Activated CD4-positive, alpha-beta memory T cell treated with anti-CD3 and anti-CD28 coated beads for 36 hours (primary cell): ENCODE data around the gene MYLK2. TPM values are rescaled to one million over a fixed set of nuclear protein-coding genes. Genes with fewer than 3 reads are reported as not detected.

ENCODE experiments used
- CTCF ChIA-PET: fragments of 350-600 bp; sonication (Branson Sonifier 250); formaldehyde crosslinking; loops from one replicate; lab custom pipeline; 2021; ENCODE audit warnings: antibody characterized with exemption, inconsistent platforms; lab: Charles Lee
- POLR2A ChIA-PET: fragments of 350-600 bp; sonication (Branson Sonifier 250); formaldehyde crosslinking; loops from one replicate; lab custom pipeline; 2021; ENCODE audit warnings: antibody characterized with exemption; lab: Charles Lee
- DNase-seq: peaks from one replicate; pipeline ENCODE4 v3.0.0-alpha.2; 2020
- H3K27ac Mint-ChIP-seq: one replicate; pipeline ENCODE4 v1.8.0; 2021; ENCODE audit warnings: mixed read lengths
- H3K27me3 Mint-ChIP-seq: one replicate; pipeline ENCODE4 v1.8.0; 2021; ENCODE audit warnings: mixed read lengths
- H3K36me3 Mint-ChIP-seq: one replicate; pipeline ENCODE4 v1.8.0; 2021; ENCODE audit warnings: mixed read lengths
- H3K4me1 Mint-ChIP-seq: one replicate; pipeline ENCODE4 v1.8.0; 2021; ENCODE audit warnings: low read depth, mixed read lengths
- H3K4me3 Mint-ChIP-seq: one replicate; pipeline ENCODE4 v1.8.0; 2021; ENCODE audit warnings: mild to moderate bottlenecking, mixed read lengths
- H3K9me3 Mint-ChIP-seq: one replicate; pipeline ENCODE4 v1.8.0; 2021; ENCODE audit warnings: mixed read lengths
- intact Hi-C: fragments of 100-400 bp; cut with micrococcal nuclease; formaldehyde crosslinking; loops from one replicate; pipeline ENCODE4 v1.15.1; 2023
- total RNA-seq, 2 experiments: library from RNA; stranded (reverse); gene quantifications; one replicate each; pipeline ENCODE4 v1.2.3, GENCODE V29; 2021

The MYLK2 gene
- total RNA-seq, 2 experiments from 2014 or later = 0.27 to 0.43 TPM

DNA sequence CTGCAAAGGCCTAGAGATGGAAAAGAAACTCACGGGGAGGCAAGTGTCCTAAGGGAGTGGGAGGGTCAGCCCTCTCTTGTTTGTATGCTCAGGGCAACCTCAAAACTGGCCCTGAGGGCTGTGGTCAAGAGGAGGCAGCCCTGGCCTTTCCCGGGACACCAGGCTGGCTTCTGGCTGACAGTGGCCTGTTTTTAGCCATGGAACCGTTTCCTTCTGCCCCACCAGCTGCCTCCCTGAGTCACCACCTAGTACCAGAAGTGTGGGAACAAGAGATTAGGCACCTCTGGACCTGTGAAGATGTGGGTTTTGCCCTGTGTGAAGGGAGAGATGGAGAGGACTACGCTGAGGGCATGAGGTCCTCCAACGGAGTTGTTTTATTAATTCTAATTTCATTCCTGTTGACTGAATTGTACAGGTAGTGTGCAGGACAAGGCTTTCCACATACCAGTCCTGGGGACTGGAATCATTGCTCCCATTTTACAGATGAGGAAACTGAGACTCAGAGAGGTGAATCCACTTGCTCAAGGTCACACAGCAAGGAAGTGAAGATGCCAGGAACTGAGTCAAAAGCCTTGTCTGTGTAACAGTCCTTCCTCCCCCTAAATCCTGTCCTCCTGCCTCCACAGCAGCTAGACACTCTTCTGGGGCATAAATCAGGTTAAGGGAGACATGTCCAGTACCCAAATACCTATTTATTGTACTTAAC lies 20.8 kb downstream of the MYLK2 start:
- intact Hi-C loops = no loop called here
- no peaks in the 10 kb centered on the region for H3K9me3 Mint-ChIP-seq
- no peak for DNase-seq
- H3K27me3 Mint-ChIP-seq = no peaks in the 10 kb centered on the region
- no peak overlapping the region for H3K4me3 Mint-ChIP-seq
- H3K4me1 Mint-ChIP-seq = peaks cover 7% of the 10 kb centered on the region
- H3K36me3 Mint-ChIP-seq = no peaks in the 10 kb centered on the region
- POLR2A ChIA-PET = no interaction called here
- H3K27ac Mint-ChIP-seq = no peak overlapping the region
- CTCF ChIA-PET = no interaction called here

DNA sequence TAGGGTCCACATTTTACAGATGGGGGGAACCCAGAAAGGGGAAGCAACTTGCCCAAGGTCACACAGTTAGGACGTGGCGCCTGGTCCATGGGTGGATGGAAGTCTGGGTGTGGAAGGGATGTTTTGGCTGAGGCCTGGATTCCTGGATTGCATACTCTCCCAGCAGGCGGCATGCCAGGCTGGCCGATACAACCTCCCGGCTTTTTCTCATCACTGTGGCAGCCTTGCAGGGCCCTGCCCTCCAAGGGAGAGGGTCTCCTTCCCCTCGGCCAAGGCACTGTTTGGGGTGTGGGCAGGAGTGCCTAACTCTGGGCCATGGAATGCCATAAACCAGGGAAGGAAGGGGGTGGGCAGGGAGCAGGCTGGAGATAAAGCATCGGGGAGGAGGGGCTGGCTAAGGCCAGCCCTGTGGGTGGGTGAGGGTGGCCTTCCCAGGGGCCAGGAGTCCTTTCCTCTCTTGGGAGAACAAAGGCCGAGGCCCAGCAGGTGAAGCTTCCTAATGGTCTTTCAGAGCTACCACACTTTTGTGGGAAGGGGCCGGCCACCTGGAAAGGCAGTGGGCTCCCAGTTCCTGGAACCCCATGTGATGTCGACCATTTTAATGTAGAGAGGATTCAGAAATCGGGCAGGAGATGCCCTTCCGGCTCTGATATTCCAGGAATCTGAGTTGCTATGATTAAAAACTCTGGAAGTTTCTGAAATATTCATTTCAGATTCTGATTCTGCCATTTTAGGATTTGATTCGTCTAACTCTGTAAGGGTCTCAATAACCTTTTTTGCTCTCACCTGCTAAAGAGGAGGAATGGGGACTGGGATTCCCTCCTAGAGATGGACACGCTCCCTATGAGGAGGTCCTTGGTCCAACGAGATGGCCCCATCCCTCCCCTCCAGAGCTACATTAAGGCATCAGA lies 22.0 kb downstream of the MYLK2 start:
- POLR2A ChIA-PET = no interaction called here
- H3K27me3 Mint-ChIP-seq = no peaks in the 10 kb centered on the region
- no peak for DNase-seq
- H3K9me3 Mint-ChIP-seq = no peaks in the 10 kb centered on the region
- CTCF ChIA-PET = interaction anchor here (0.7 to 1.8 kb wide), 3 partner anchors 9 to 18 kb away, joined by 3 to 4 read pairs (median 3); no protein-coding TSS in a partner anchor
- H3K36me3 Mint-ChIP-seq = no peaks in the 10 kb centered on the region
- no peak overlapping the region for H3K27ac Mint-ChIP-seq
- no peak overlapping the region for H3K4me3 Mint-ChIP-seq
- intact Hi-C loops = no loop called here
- H3K4me1 Mint-ChIP-seq = peaks cover 4% of the 10 kb centered on the region

DNA sequence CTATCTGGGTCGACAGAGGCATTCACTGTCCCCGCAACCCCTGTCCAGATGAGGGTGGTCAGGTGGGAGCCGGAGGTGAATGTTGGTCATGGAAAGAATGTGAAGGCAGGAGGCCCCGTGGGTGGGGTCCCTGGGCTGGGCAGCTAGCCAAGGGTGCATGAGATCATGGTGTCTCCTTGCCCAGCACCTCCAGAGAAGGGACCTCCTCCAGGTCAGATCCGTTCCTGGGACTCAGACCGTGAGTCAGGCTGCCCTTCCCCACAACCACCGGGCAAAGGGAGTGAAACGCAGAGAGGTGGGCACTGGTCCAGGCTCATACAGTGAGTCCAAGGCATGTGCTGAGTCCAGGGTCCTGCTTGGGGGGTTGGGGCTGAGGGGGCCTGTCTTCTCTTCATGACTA lies 22.8 kb downstream of the MYLK2 start:
- POLR2A ChIA-PET = no interaction called here
- Mint-ChIP-seq H3K4me3 (no peak overlapping the region), H3K9me3 (no peaks in the 10 kb centered on the region), H3K27ac (no peak overlapping the region), H3K27me3 (no peaks in the 10 kb centered on the region), H3K36me3 (no peaks in the 10 kb centered on the region), H3K4me1 (no peaks in the 10 kb centered on the region)
- DNase-seq = no peak
- intact Hi-C loops = no loop called here
- CTCF ChIA-PET = interaction anchor here (1.2 to 1.8 kb wide), 2 partner anchors 9 to 11 kb away, joined by 3 to 4 read pairs; no protein-coding TSS in a partner anchor

DNA sequence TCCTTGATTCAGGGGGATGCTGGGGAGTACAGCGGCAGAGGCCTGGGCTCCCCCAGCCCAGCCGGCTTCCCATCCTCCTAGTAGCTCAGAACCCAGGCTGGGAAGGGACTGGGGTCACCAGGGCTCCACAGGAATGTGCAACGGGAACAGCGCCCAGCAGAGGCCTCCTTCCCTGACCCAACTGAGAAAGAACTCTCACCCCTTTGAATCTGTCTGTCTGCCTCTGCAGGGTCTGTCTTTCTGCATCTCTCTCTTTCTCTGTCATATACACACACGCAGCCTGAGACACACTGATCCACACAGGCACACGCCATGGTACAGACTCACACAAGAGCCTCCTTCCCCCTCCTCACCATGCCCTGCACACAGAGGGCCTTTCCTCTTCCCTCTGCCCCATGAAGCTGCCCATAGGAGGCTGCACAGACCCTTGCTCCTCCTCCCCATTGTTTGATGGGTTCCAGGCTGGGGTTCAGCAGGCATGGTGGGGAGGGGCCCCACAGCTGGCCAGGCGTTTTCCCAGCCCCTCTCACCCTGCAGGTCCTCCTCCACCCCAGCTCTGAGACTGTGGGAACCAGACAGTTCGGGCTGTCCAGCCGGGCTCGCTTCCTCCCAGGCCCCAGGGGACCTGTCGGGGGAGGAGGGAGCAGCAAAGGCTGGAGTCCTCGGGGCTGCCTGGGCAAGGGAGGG lies 23.5 kb downstream of the MYLK2 start:
- no peaks in the 10 kb centered on the region for H3K9me3 Mint-ChIP-seq
- no peak overlapping the region for H3K27ac Mint-ChIP-seq
- H3K27me3 Mint-ChIP-seq = no peaks in the 10 kb centered on the region
- no peaks in the 10 kb centered on the region for H3K4me1 Mint-ChIP-seq
- ChIA-PET CTCF (interaction anchor here (1.2 to 1.8 kb wide), 2 partner anchors 8 to 10 kb away, joined by 3 to 4 read pairs; no protein-coding TSS in a partner anchor), POLR2A (no interaction called here)
- intact Hi-C loops = no loop called here
- no peak for DNase-seq
- H3K36me3 Mint-ChIP-seq = no peaks in the 10 kb centered on the region
- no peak overlapping the region for H3K4me3 Mint-ChIP-seq

DNA sequence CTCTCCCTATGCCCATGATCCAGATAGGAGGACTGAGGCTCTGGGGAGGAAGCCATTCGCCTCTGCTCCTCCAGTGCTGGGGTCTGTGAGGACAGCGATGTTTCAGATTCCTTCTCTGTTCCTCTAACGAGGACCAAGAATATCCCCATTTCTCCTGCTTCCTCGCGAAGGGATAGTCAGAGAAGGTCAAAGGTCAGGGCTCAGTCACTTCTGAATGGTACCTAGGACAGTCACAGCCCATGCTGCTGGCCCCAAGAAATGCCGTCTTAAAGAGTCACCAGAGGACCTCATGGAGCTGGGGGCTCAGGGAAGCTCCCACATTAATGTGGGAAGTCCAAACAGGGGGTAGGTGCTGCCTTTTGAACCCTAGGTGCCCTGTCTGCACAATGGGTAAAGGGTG lies 24.1 kb downstream of the MYLK2 start:
- no peak overlapping the region for H3K27ac Mint-ChIP-seq
- no peak for DNase-seq
- H3K9me3 Mint-ChIP-seq = no peaks in the 10 kb centered on the region
- H3K4me1 Mint-ChIP-seq = no peaks in the 10 kb centered on the region
- H3K27me3 Mint-ChIP-seq = no peaks in the 10 kb centered on the region
- CTCF ChIA-PET = interaction anchor here (0.7 to 0.8 kb wide), 2 partner anchors 9 to 20 kb away, joined by 3 read pairs; no protein-coding TSS in a partner anchor
- H3K4me3 Mint-ChIP-seq = no peak overlapping the region
- no peaks in the 10 kb centered on the region for H3K36me3 Mint-ChIP-seq
- intact Hi-C loops = no loop called here
- POLR2A ChIA-PET = no interaction called here

DNA sequence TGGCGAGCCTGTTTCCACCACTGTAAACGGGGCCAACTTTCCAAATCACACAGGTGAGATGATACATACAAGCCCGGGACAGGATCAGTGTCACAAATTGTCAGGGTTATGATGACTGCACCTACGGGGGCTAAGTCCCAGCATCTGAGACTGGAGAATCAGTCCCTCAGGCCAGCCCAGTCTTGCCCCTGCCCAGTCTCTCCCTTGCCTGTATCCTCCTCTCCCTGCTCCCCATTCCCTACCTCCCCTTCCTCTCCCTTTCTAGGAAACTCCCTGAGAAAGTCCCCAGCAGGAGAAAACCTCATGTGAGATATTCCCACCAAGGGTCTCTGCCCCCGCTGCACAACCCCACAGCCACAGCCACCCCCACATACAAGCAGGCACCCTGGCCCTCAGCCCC lies 24.7 kb downstream of the MYLK2 start:
- H3K27me3 Mint-ChIP-seq = peaks cover under 1% of the 10 kb centered on the region
- no peaks in the 10 kb centered on the region for H3K9me3 Mint-ChIP-seq
- no peak overlapping the region for H3K27ac Mint-ChIP-seq
- H3K4me1 Mint-ChIP-seq = no peaks in the 10 kb centered on the region
- no peak for DNase-seq
- H3K36me3 Mint-ChIP-seq = no peaks in the 10 kb centered on the region
- CTCF ChIA-PET = interaction anchor here (0.7 to 4.0 kb wide), 3 partner anchors 9 to 21 kb away, joined by 3 to 56 read pairs (median 3); no protein-coding TSS in a partner anchor
- no peak overlapping the region for H3K4me3 Mint-ChIP-seq
- intact Hi-C loops = no loop called here
- POLR2A ChIA-PET = no interaction called here

DNA sequence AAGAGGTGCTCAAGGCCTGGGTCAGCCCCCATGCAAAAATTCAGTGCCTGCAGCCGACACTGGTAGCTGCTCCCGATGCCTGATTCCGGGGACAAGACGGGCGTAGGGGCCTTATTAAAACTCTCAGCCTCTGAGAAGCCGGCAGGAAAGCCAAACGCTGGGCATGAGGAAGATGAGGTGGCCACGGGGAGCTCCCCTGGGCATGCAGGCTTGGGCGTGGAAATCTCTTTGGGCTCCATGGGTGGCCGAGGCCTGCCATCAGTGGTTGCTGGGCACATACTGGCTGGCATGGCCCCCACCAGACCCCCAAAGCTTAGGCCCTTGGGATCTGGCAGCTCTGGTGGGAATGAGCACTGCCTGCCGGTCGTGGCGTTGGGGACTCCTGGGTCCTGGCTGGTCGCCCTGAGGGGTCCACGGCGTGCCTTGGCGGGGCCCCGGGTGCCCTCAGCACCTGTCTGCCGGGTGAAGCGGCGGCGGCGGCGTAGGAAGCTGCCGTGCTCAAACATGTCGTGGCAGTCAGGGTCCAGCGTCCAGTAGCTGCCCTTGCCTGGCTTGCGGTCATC lies 25.7 kb downstream of the MYLK2 start:
- no peak overlapping the region for H3K27ac Mint-ChIP-seq
- POLR2A ChIA-PET = no interaction called here

DNA sequence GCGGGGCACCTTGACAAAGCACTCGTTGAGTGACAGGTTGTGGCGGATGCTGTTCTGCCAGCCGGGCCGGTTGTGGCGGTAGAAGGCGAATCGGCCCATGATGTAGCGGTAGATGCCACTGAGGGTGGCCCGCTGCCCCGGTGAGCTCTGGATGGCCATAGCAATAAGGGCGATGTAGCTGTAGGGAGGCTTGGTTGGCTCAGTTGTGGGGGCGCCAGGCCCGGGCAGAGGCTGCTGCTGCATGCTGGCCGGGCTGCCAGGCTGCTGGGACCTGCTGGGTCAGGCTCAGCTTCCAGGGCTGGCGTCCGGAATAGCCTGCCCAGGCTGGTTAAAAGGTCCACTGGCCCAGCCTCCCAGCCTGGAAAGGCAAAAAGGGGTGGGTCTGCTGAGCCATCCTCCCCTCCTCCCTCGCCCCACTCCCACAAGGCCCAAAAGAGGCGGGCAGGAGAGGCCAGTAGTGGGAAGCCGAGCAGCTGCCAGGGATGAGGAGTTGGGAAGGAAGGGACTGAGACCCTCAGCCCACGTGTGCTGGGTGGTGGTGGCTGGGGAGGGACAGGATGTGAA lies 26.2 kb downstream of the MYLK2 start, which contains the start of gene FOXS1:
Gene FOXS1 (minus strand): TSS at position 305 of the 564 bp plus-strand sequence. CDS start 62 bp downstream, at position 243.
- intact Hi-C loops = no loop called here
- H3K27ac Mint-ChIP-seq = no peak within 1 kb of the TSS
- CTCF ChIA-PET = interaction anchor here (0.8 to 4.0 kb wide), 7 partner anchors 9 to 107 kb away, joined by 3 to 56 read pairs (median 11); partner anchors contain the start of gene PDRG1

More for the DNA sequence above, 25.7 kb downstream of the MYLK2 start:
- Mint-ChIP-seq H3K36me3 (no peaks in the 10 kb centered on the region), H3K4me1 (no peaks in the 10 kb centered on the region), H3K27me3 (peaks cover 2% of the 10 kb centered on the region), H3K9me3 (no peaks in the 10 kb centered on the region), H3K4me3 (no peak overlapping the region)
- DNase-seq = no peak
- CTCF ChIA-PET = interaction anchor here (0.8 to 4.0 kb wide), 5 partner anchors 8 to 24 kb away, joined by 3 to 56 read pairs (median 3); no protein-coding TSS in a partner anchor
- intact Hi-C loops = no loop called here

DNA sequence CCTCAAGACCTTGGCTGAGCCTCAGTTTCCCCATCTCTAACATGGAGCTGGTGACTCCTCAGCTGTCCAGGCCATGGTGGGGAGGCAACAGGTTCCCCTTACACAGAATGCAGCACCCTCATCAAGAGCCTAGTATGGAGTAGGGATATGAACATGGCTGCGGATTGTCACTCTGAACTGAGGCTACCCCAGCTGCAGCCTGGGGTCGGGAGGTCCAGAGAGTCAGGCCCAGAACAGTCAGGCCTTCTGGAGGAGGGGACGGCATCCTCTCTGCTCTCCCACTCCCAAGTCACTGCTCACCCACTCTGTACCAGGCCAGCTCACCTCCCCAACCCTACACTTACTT lies 27.6 kb downstream of the MYLK2 start:
- peaks cover 10% of the 10 kb centered on the region for H3K27me3 Mint-ChIP-seq
- POLR2A ChIA-PET = no interaction called here
- intact Hi-C loops = loop anchor here (1.0 kb wide), 1 partner anchor 23 kb away; no protein-coding TSS in a partner anchor
- no peak for DNase-seq
- CTCF ChIA-PET = interaction anchor here (0.7 to 4.0 kb wide), 36 partner anchors 8 to 559 kb away, joined by 3 to 56 read pairs (median 5); partner anchors contain the start of genes DUSP15, HCK, MYLK2 and PDRG1
- no peak overlapping the region for H3K4me3 Mint-ChIP-seq
- no peak overlapping the region for H3K27ac Mint-ChIP-seq
- H3K9me3 Mint-ChIP-seq = no peaks in the 10 kb centered on the region
- H3K4me1 Mint-ChIP-seq = no peaks in the 10 kb centered on the region
- H3K36me3 Mint-ChIP-seq = no peaks in the 10 kb centered on the region

More for the DNA sequence above, 26.2 kb downstream of the MYLK2 start, which contains the start of gene FOXS1:
- peaks cover 3% of the 10 kb centered on the region for H3K27me3 Mint-ChIP-seq
- H3K9me3 Mint-ChIP-seq = no peaks in the 10 kb centered on the region
- POLR2A ChIA-PET = no interaction called here
- DNase-seq = no peak
- H3K4me3 Mint-ChIP-seq = no peak within 1 kb of the TSS
- no peaks in the 10 kb centered on the region for H3K4me1 Mint-ChIP-seq
- no peaks in the 10 kb centered on the region for H3K36me3 Mint-ChIP-seq

DNA sequence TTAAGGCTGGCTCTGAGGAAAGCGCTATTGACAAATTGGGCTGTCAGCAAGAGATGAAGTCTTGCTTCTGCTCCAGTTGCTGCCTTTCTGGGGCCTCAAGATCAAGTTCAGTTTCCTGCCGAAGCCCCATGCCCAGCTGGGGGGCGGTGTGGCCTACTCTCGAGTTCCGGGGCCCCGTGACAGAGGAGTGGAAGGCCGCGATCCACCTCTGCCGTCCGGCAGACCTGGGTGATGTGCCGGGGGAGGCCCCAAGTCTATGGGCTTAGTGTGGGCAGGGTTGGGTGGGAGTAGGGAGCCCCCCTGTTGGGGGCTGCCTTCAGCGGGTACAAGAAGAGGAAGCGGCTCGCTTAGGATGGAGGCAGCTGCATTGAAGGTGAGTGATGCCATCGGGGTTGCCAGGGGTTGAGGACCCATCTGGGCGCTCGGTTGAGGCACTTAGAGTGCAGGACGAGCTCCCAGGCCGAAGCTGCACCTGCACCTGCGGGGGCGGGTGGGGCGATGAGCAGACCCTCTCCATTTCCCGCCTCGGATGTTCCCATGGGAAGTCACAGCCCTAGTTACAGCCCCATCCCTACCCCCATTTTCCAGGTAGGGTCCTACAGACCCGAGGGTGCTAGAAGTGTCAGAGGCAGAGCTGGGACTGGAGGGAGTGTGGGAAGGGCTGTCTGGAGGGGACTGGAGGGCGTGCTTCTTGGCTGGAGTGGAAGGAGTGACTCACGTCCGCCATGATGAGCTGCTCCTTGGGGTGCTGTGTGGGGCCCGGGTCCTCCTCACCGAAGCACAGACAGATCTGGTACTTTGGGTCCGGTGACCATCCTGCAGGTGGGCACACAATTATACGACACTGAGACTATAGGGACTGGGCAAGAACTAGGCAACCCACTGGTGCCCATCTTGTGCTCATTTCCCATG lies 29.2 kb downstream of the MYLK2 start:
- no peak overlapping the region for H3K27ac Mint-ChIP-seq
- ChIA-PET POLR2A (no interaction called here), CTCF (interaction anchor here (0.6 to 4.0 kb wide), 6 partner anchors 11 to 254 kb away, joined by 3 to 56 read pairs (median 6); no protein-coding TSS in a partner anchor)
- no peak for DNase-seq
- H3K36me3 Mint-ChIP-seq = no peaks in the 10 kb centered on the region
- H3K9me3 Mint-ChIP-seq = no peaks in the 10 kb centered on the region
- intact Hi-C loops = no loop called here
- no peak overlapping the region for H3K4me3 Mint-ChIP-seq
- H3K27me3 Mint-ChIP-seq = peaks cover 10% of the 10 kb centered on the region
- H3K4me1 Mint-ChIP-seq = no peaks in the 10 kb centered on the region
